Small intestine (tissue), 7 donors: ENCODE results near the gene ANKS1B. TPM values are rescaled to one million over a fixed set of nuclear protein-coding genes. Genes with fewer than 3 reads are reported as not detected.

Source experiments
- DNase-seq, 2 donors: peaks; one replicate each; pipeline versions ENCODE4 v3.0.0 to v3.0.0-alpha.2; 2013
- FAIRE-seq: peaks from 2 replicates; lab custom pipeline; 2012; peaks lifted over from hg19 to GRCh38; lab: Jason Lieb, UNC
- H3K27ac ChIP-seq, 3 donors: one replicate each; pipeline ENCODE4 v1.5.1; 2013; ENCODE audit warnings: low read length in 2 of 3, mild to moderate bottlenecking in 2 of 3, control low read depth in 1 of 3, inconsistent platforms in 1 of 3, low read depth in 1 of 3, moderate library complexity in 1 of 3
- H3K27me3 ChIP-seq, 3 donors: one replicate each; pipeline ENCODE4 v1.6.1; 2013; ENCODE audit warnings: low read length in 3 of 3, inconsistent platforms in 1 of 3; ENCODE audit not compliant: control insufficient read depth in 3 of 3, insufficient read depth in 3 of 3
- H3K36me3 ChIP-seq, 3 donors: one replicate each; pipeline ENCODE4 v1.6.1; 2013; ENCODE audit warnings: low read length in 3 of 3, inconsistent platforms in 1 of 3, low read depth in 1 of 3, mild to moderate bottlenecking in 1 of 3, moderate library complexity in 1 of 3; ENCODE audit not compliant: control insufficient read depth in 3 of 3, insufficient read depth in 2 of 3
- H3K4me1 ChIP-seq, 3 donors: one replicate each; pipeline ENCODE4 v1.6.1; 2013; ENCODE audit warnings: low read length in 2 of 3, inconsistent platforms in 1 of 3, low read depth in 1 of 3, mild to moderate bottlenecking in 1 of 3, moderate library complexity in 1 of 3; ENCODE audit not compliant: control insufficient read depth in 3 of 3, insufficient read depth in 2 of 3
- H3K4me3 ChIP-seq, 3 donors: one replicate each; pipeline ENCODE4 v1.5.1; 2013; ENCODE audit warnings: low read length in 3 of 3, control low read depth in 1 of 3, inconsistent platforms in 1 of 3, low read depth in 1 of 3, mild to moderate bottlenecking in 1 of 3, moderate library complexity in 1 of 3
- H3K9me3 ChIP-seq, 2 donors: one replicate each; pipeline ENCODE4 v1.6.1; 2013; ENCODE audit warnings: low read depth in 1 of 2, low read length in 1 of 2; ENCODE audit not compliant: control insufficient read depth in 2 of 2, insufficient read depth in 1 of 2
- WGBS, 3 donors: extraction: QIAGEN DNeasy Blood & Tissue Kit; methylation state at CpG; one replicate each; pipeline ENCODE4 v1.1.7; 2013; 5-methylcytosine and 5-hydroxymethylcytosine counted together
- polyA plus RNA-seq, 4 donors: library from polyadenylated mRNA; stranded (reverse) in 3 of 4; unstranded in 1 of 4; fragments of 200-250 nt in 3 of 4; fragments of 120-200 nt in 1 of 4; gene quantifications; one replicate each; pipeline versions ENCODE4 v1.2.1 to v1.2.3, GENCODE V29; 2013
- donor health status: healthy with polysubstance abuse.
- donor health status: control.
- donor health status: control.
- donor health status: Bipolar disorder and iron deficiency.
- donor health status: healthy.

Gene ANKS1B
- polyA plus RNA-seq, 4 donors = 0.44 to 0.72 TPM; not detected in 2

- H3K27me3 ChIP-seq = no peaks in the 10 kb centered on the region
- H3K36me3 ChIP-seq = no peaks in the 10 kb centered on the region
- FAIRE-seq (no peak), DNase-seq (no peak)
- H3K4me1 ChIP-seq = no peaks in the 10 kb centered on the region
- no peak overlapping the region for H3K4me3 ChIP-seq
- 60 to 73% (median 61%) methylated on average over 5 of the region's 5 CpGs for WGBS, 3 donors
- no peak overlapping the region for H3K27ac ChIP-seq
- H3K9me3 ChIP-seq = no peaks in the 10 kb centered on the region
Measured at GRCh38 chr12:99146730-99147129, 838.0 kb downstream of the ANKS1B start.

- Histone ChIP-seq H3K27me3 (no peaks in the 10 kb centered on the region), H3K36me3 (no peaks in the 10 kb centered on the region), H3K4me3 (no peak overlapping the region), H3K27ac (no peak overlapping the region), H3K9me3 (no peaks in the 10 kb centered on the region), H3K4me1 (no peaks in the 10 kb centered on the region)
- WGBS, 3 donors = 63 to 83% (median 75%) methylated on average over 5 of the region's 5 CpGs
- DNase-seq (no peak), FAIRE-seq (no peak)
Measured at GRCh38 chr12:99146185-99146584, 838.6 kb downstream of the ANKS1B start.

GRCh38 chr12:99142651-99143050 is 842.1 kb downstream of the ANKS1B start:
- DNase-seq (no peak), FAIRE-seq (no peak)
- Histone ChIP-seq H3K36me3 (no peaks in the 10 kb centered on the region), H3K27ac (no peak overlapping the region), H3K9me3 (no peaks in the 10 kb centered on the region), H3K4me3 (no peak overlapping the region), H3K27me3 (no peaks in the 10 kb centered on the region), H3K4me1 (no peaks in the 10 kb centered on the region)

- no peaks in the 10 kb centered on the region for H3K36me3 ChIP-seq
- DNase-seq = no peak
- no peaks in the 10 kb centered on the region for H3K9me3 ChIP-seq
- peaks cover 0 to 2% (median 0%) of the 10 kb centered on the region in 3 donors for H3K27me3 ChIP-seq
- no peak overlapping the region for H3K27ac ChIP-seq
- no peak overlapping the region for H3K4me3 ChIP-seq
- 81 to 89% (median 82%) methylated on average over 7 of the region's 7 CpGs for WGBS, 3 donors
- H3K4me1 ChIP-seq = no peaks in the 10 kb centered on the region
- no peak for FAIRE-seq
Measured at GRCh38 chr12:99140017-99140720, 844.6 kb downstream of the ANKS1B start.

- no peak for FAIRE-seq
- WGBS, 3 donors = 71 to 74% (median 71%) methylated on average over 4 of the region's 4 CpGs
- no peaks in the 10 kb centered on the region for H3K36me3 ChIP-seq
Measured at GRCh38 chr12:99138393-99138792, 846.3 kb downstream of the ANKS1B start.

GRCh38 chr12:99137124-99137855 is 847.4 kb downstream of the ANKS1B start:
- Histone ChIP-seq H3K27me3 (peaks cover 0 to 2% (median 0%) of the 10 kb centered on the region in 3 donors), H3K4me3 (no peak overlapping the region), H3K36me3 (no peaks in the 10 kb centered on the region), H3K9me3 (no peaks in the 10 kb centered on the region), H3K27ac (no peak overlapping the region), H3K4me1 (no peaks in the 10 kb centered on the region)
- FAIRE-seq (no peak), DNase-seq (no peak)
- WGBS, 3 donors = 51 to 59% (median 56%) methylated on average over 8 of the region's 8 CpGs

More at GRCh38 chr12:99138393-99138792, 846.3 kb downstream of the ANKS1B start:
- Histone ChIP-seq H3K4me3 (no peak overlapping the region), H3K27me3 (peaks cover 0 to 2% (median 0%) of the 10 kb centered on the region in 3 donors), H3K4me1 (no peaks in the 10 kb centered on the region), H3K27ac (no peak overlapping the region), H3K9me3 (no peaks in the 10 kb centered on the region)
- no peak for DNase-seq

GRCh38 chr12:99136516-99136915 is 848.2 kb downstream of the ANKS1B start:
- FAIRE-seq (no peak), DNase-seq (no peak)
- H3K4me1 ChIP-seq = no peaks in the 10 kb centered on the region

GRCh38 chr12:99135376-99135775 is 849.4 kb downstream of the ANKS1B start:
- H3K27ac ChIP-seq = no peak overlapping the region
- no peak overlapping the region for H3K4me3 ChIP-seq
- peaks cover 0 to 2% (median 0%) of the 10 kb centered on the region in 3 donors for H3K27me3 ChIP-seq
- H3K9me3 ChIP-seq = no peaks in the 10 kb centered on the region
- DNase-seq = no peak
- WGBS, 3 donors = 56 to 74% (median 69%) methylated on average over 4 of the region's 4 CpGs
- H3K4me1 ChIP-seq = no peaks in the 10 kb centered on the region
- no peaks in the 10 kb centered on the region for H3K36me3 ChIP-seq
- no peak for FAIRE-seq

More at GRCh38 chr12:99136516-99136915, 848.2 kb downstream of the ANKS1B start:
- Histone ChIP-seq H3K9me3 (no peaks in the 10 kb centered on the region), H3K36me3 (no peaks in the 10 kb centered on the region), H3K27me3 (peaks cover 0 to 2% (median 0%) of the 10 kb centered on the region in 3 donors), H3K4me3 (no peak overlapping the region), H3K27ac (no peak overlapping the region)
